ENCODE data around the gene KIF23.
"Not testable (repeated sequence)": the region's sequence is repeated elsewhere in the genome, so short reads cannot be mapped to it uniquely, and the experiment has no call there.

The KIF23 gene

GRCh38 chr15:69433831-69434230 lies 19.7 kb downstream of the KIF23 start:
- Histone ChIP-seq H3K27me3 (ENCODE audit: control insufficient read depth in 2 of 2, insufficient read depth in 2 of 2, low read length in 2 of 2) (no peaks in the 10 kb centered on the region), H3K4me3 (ENCODE audit: low read length in 2 of 2) (no peak overlapping the region), H3K9me3 (ENCODE audit: control insufficient read depth in 2 of 2, low read length in 2 of 2) (no peaks in the 10 kb centered on the region), H3K36me3 (ENCODE audit: control insufficient read depth in 2 of 2, insufficient read depth in 2 of 2, low read length in 2 of 2) (peaks cover 0 to 5% of the 10 kb centered on the region in 2 donors), H3K27ac (ENCODE audit: low read depth in 2 of 2, low read length in 2 of 2) (no peak overlapping the region), H3K4me1 (ENCODE audit: control insufficient read depth in 2 of 2, insufficient read depth in 2 of 2, low read length in 2 of 2) (no peaks in the 10 kb centered on the region), H3K9ac (ENCODE audit: low read depth in 1 of 2, low read length in 2 of 2) (no peak overlapping the region)

- Histone ChIP-seq H3K4me3 (ENCODE audit: low read length in 2 of 2) (no peak overlapping the region), H3K27ac (ENCODE audit: low read depth in 2 of 2, low read length in 2 of 2) (no peak overlapping the region), H3K36me3 (ENCODE audit: control insufficient read depth in 2 of 2, insufficient read depth in 2 of 2, low read length in 2 of 2) (peaks cover 0 to 5% of the 10 kb centered on the region in 2 donors), H3K27me3 (ENCODE audit: control insufficient read depth in 2 of 2, insufficient read depth in 2 of 2, low read length in 2 of 2) (no peaks in the 10 kb centered on the region), H3K9ac (ENCODE audit: low read depth in 1 of 2, low read length in 2 of 2) (no peak overlapping the region), H3K9me3 (ENCODE audit: control insufficient read depth in 2 of 2, low read length in 2 of 2) (no peaks in the 10 kb centered on the region), H3K4me1 (ENCODE audit: control insufficient read depth in 2 of 2, insufficient read depth in 2 of 2, low read length in 2 of 2) (no peaks in the 10 kb centered on the region)
Observed at GRCh38 chr15:69434238-69434637, 20.1 kb downstream of the KIF23 start.

GRCh38 chr15:69434679-69435078 lies 20.5 kb downstream of the KIF23 start:
- Histone ChIP-seq H3K27ac (ENCODE audit: low read depth in 2 of 2, low read length in 2 of 2) (no peak overlapping the region), H3K36me3 (ENCODE audit: control insufficient read depth in 2 of 2, insufficient read depth in 2 of 2, low read length in 2 of 2) (peaks cover 0 to 5% of the 10 kb centered on the region in 2 donors), H3K9me3 (ENCODE audit: control insufficient read depth in 2 of 2, low read length in 2 of 2) (no peaks in the 10 kb centered on the region), H3K27me3 (ENCODE audit: control insufficient read depth in 2 of 2, insufficient read depth in 2 of 2, low read length in 2 of 2) (no peaks in the 10 kb centered on the region), H3K4me3 (ENCODE audit: low read length in 2 of 2) (no peak overlapping the region), H3K9ac (ENCODE audit: low read depth in 1 of 2, low read length in 2 of 2) (no peak overlapping the region), H3K4me1 (ENCODE audit: control insufficient read depth in 2 of 2, insufficient read depth in 2 of 2, low read length in 2 of 2) (no peaks in the 10 kb centered on the region)

- H3K27ac ChIP-seq (ENCODE audit: low read depth in 2 of 2, low read length in 2 of 2), result no peak overlapping the region
- H3K9ac ChIP-seq (ENCODE audit: low read depth in 1 of 2, low read length in 2 of 2), result no peak overlapping the region
- H3K9me3 ChIP-seq (ENCODE audit: control insufficient read depth in 2 of 2, low read length in 2 of 2), result no peaks in the 10 kb centered on the region
- H3K4me3 ChIP-seq (ENCODE audit: low read length in 2 of 2), result no peak overlapping the region
- H3K36me3 ChIP-seq (ENCODE audit: control insufficient read depth in 2 of 2, insufficient read depth in 2 of 2, low read length in 2 of 2), result peaks cover 2 to 5% of the 10 kb centered on the region in 2 donors
- H3K4me1 ChIP-seq (ENCODE audit: control insufficient read depth in 2 of 2, insufficient read depth in 2 of 2, low read length in 2 of 2), result no peaks in the 10 kb centered on the region
- no peaks in the 10 kb centered on the region for H3K27me3 ChIP-seq (ENCODE audit: control insufficient read depth in 2 of 2, insufficient read depth in 2 of 2, low read length in 2 of 2)
Observed at GRCh38 chr15:69435985-69436384, 21.8 kb downstream of the KIF23 start.

- H3K36me3 ChIP-seq (ENCODE audit: control insufficient read depth in 2 of 2, insufficient read depth in 2 of 2, low read length in 2 of 2), result peaks cover 2 to 5% of the 10 kb centered on the region in 2 donors
- H3K9ac ChIP-seq (ENCODE audit: low read depth in 1 of 2, low read length in 2 of 2), result no peak overlapping the region
- H3K27me3 ChIP-seq (ENCODE audit: control insufficient read depth in 2 of 2, insufficient read depth in 2 of 2, low read length in 2 of 2), result no peaks in the 10 kb centered on the region
- no peak overlapping the region for H3K27ac ChIP-seq (ENCODE audit: low read depth in 2 of 2, low read length in 2 of 2)
- H3K9me3 ChIP-seq (ENCODE audit: control insufficient read depth in 2 of 2, low read length in 2 of 2), result no peaks in the 10 kb centered on the region
- H3K4me1 ChIP-seq (ENCODE audit: control insufficient read depth in 2 of 2, insufficient read depth in 2 of 2, low read length in 2 of 2), result no peaks in the 10 kb centered on the region
- H3K4me3 ChIP-seq (ENCODE audit: low read length in 2 of 2), result no peak overlapping the region
Observed at GRCh38 chr15:69436951-69437350, 22.8 kb downstream of the KIF23 start.

- H3K9me3 ChIP-seq (ENCODE audit: control insufficient read depth in 2 of 2, low read length in 2 of 2), result no peaks in the 10 kb centered on the region
- no peaks in the 10 kb centered on the region for H3K4me1 ChIP-seq (ENCODE audit: control insufficient read depth in 2 of 2, insufficient read depth in 2 of 2, low read length in 2 of 2)
- H3K27me3 ChIP-seq (ENCODE audit: control insufficient read depth in 2 of 2, insufficient read depth in 2 of 2, low read length in 2 of 2), result no peaks in the 10 kb centered on the region
- H3K4me3 ChIP-seq (ENCODE audit: low read length in 2 of 2), result no peak overlapping the region
- H3K27ac ChIP-seq (ENCODE audit: low read depth in 2 of 2, low read length in 2 of 2), result no peak overlapping the region
- peaks cover 2 to 3% of the 10 kb centered on the region in 2 donors for H3K36me3 ChIP-seq (ENCODE audit: control insufficient read depth in 2 of 2, insufficient read depth in 2 of 2, low read length in 2 of 2)
- no peak overlapping the region for H3K9ac ChIP-seq (ENCODE audit: low read depth in 1 of 2, low read length in 2 of 2)
Observed at GRCh38 chr15:69439623-69440022, 25.5 kb downstream of the KIF23 start.

GRCh38 chr15:69443032-69443611 lies 29.0 kb downstream of the KIF23 start:
- no peak overlapping the region for H3K9ac ChIP-seq (ENCODE audit: low read depth in 1 of 2, low read length in 2 of 2)
- no peaks in the 10 kb centered on the region for H3K27me3 ChIP-seq (ENCODE audit: control insufficient read depth in 2 of 2, insufficient read depth in 2 of 2, low read length in 2 of 2)
- no peak overlapping the region for H3K4me3 ChIP-seq (ENCODE audit: low read length in 2 of 2)
- no peaks in the 10 kb centered on the region for H3K4me1 ChIP-seq (ENCODE audit: control insufficient read depth in 2 of 2, insufficient read depth in 2 of 2, low read length in 2 of 2)
- H3K36me3 ChIP-seq (ENCODE audit: control insufficient read depth in 2 of 2, insufficient read depth in 2 of 2, low read length in 2 of 2), result peaks cover 0 to 5% of the 10 kb centered on the region in 2 donors
- H3K27ac ChIP-seq (ENCODE audit: low read depth in 2 of 2, low read length in 2 of 2), result no peak overlapping the region
- H3K9me3 ChIP-seq (ENCODE audit: control insufficient read depth in 2 of 2, low read length in 2 of 2), result no peaks in the 10 kb centered on the region

GRCh38 chr15:69444686-69445085 lies 30.5 kb downstream of the KIF23 start:
- Histone ChIP-seq H3K36me3 (ENCODE audit: control insufficient read depth in 2 of 2, insufficient read depth in 2 of 2, low read length in 2 of 2) (peaks cover 0 to 5% of the 10 kb centered on the region in 2 donors), H3K4me1 (ENCODE audit: control insufficient read depth in 2 of 2, insufficient read depth in 2 of 2, low read length in 2 of 2) (no peaks in the 10 kb centered on the region), H3K27ac (ENCODE audit: low read depth in 2 of 2, low read length in 2 of 2) (no peak overlapping the region), H3K9me3 (ENCODE audit: control insufficient read depth in 2 of 2, low read length in 2 of 2) (no peaks in the 10 kb centered on the region), H3K9ac (ENCODE audit: low read depth in 1 of 2, low read length in 2 of 2) (no peak overlapping the region), H3K27me3 (ENCODE audit: control insufficient read depth in 2 of 2, insufficient read depth in 2 of 2, low read length in 2 of 2) (no peaks in the 10 kb centered on the region), H3K4me3 (ENCODE audit: low read length in 2 of 2) (no peak overlapping the region)

GRCh38 chr15:69446953-69447352 lies 32.8 kb downstream of the KIF23 start:
- Histone ChIP-seq H3K27me3 (ENCODE audit: control insufficient read depth in 2 of 2, insufficient read depth in 2 of 2, low read length in 2 of 2) (no peaks in the 10 kb centered on the region), H3K4me1 (ENCODE audit: control insufficient read depth in 2 of 2, insufficient read depth in 2 of 2, low read length in 2 of 2) (peaks cover 0 to 2% of the 10 kb centered on the region in 2 donors), H3K9ac (ENCODE audit: low read depth in 1 of 2, low read length in 2 of 2) (no peak overlapping the region), H3K36me3 (ENCODE audit: control insufficient read depth in 2 of 2, insufficient read depth in 2 of 2, low read length in 2 of 2) (peaks cover 0 to 3% of the 10 kb centered on the region in 2 donors), H3K4me3 (ENCODE audit: low read length in 2 of 2) (no peak overlapping the region), H3K9me3 (ENCODE audit: control insufficient read depth in 2 of 2, low read length in 2 of 2) (no peaks in the 10 kb centered on the region), H3K27ac (ENCODE audit: low read depth in 2 of 2, low read length in 2 of 2) (no peak overlapping the region)

GRCh38 chr15:69450221-69450620 lies 36.1 kb downstream of the KIF23 start:
- not testable (repeated sequence) for H3K27ac ChIP-seq (ENCODE audit: low read depth in 2 of 2, low read length in 2 of 2); H3K4me3 ChIP-seq (ENCODE audit: low read length in 2 of 2); H3K9me3 ChIP-seq (ENCODE audit: control insufficient read depth in 2 of 2, low read length in 2 of 2); H3K9ac ChIP-seq (ENCODE audit: low read depth in 1 of 2, low read length in 2 of 2); H3K27me3 ChIP-seq (ENCODE audit: control insufficient read depth in 2 of 2, insufficient read depth in 2 of 2, low read length in 2 of 2); H3K36me3 ChIP-seq (ENCODE audit: control insufficient read depth in 2 of 2, insufficient read depth in 2 of 2, low read length in 2 of 2)
- peaks cover 11 to 21% of the 10 kb centered on the region in 2 donors for H3K4me1 ChIP-seq (ENCODE audit: control insufficient read depth in 2 of 2, insufficient read depth in 2 of 2, low read length in 2 of 2)

All from mucosa of rectum (tissue), 2 donors.